C4-2B (cell line): Measurements from ENCODE around the gene HMGCR.

Experiments used
- CTCF ChIP-seq: fragments of 450-650 bp; conservative IDR thresholded peaks from 2 replicates; pipeline ENCODE4 v1.5.1; 2017; ENCODE audit warnings: mild to moderate bottlenecking
- ZFX ChIP-seq: fragments of 450-650 bp; IDR thresholded peaks from 2 replicates; pipeline ENCODE4 v1.6.1; 2017

GRCh38 chr5:75362474-75362975, 25.5 kb downstream of the HMGCR start:
- TF ChIP-seq CTCF: no peak
- TF ChIP-seq ZFX: no peak
